NOMO-1 treated with DMSO at 0.1 percent for 48 hours (cell line): ENCODE data around the gene HRH3.
A peak's percentile ranks its signal among the peaks of the same experiment; 100 is the strongest.

Experiments used
- DNase-seq: peaks from one replicate; lab custom pipeline; 2025; ENCODE audit not compliant: unreplicated experiment; lab: John Stamatoyannopoulos, UW

The HRH3 gene

DNA sequence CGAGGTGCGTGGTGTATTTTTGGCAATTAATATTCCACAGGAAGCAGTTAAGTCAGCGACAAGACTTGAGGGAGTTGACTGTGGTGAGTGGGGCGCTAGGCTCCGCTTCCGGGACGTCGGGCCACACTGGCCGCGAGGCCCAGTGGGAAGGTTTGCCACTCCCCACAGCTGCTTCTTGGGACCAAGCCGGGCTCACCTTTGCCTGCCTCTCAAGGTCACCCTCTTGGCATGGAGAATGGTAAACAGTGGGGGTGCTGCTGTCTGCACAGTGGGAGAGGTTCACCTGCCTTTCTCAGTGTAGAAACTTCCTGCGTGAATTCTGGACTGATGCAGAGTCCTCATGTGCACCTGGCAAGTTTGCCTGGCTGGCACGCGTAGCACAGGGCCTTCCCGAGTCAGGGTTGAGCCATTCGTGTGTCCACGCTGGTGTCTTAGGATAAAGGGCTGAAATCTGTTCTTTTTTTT is 24.6 kb upstream of the HRH3 start:
- no peak for DNase-seq

DNA sequence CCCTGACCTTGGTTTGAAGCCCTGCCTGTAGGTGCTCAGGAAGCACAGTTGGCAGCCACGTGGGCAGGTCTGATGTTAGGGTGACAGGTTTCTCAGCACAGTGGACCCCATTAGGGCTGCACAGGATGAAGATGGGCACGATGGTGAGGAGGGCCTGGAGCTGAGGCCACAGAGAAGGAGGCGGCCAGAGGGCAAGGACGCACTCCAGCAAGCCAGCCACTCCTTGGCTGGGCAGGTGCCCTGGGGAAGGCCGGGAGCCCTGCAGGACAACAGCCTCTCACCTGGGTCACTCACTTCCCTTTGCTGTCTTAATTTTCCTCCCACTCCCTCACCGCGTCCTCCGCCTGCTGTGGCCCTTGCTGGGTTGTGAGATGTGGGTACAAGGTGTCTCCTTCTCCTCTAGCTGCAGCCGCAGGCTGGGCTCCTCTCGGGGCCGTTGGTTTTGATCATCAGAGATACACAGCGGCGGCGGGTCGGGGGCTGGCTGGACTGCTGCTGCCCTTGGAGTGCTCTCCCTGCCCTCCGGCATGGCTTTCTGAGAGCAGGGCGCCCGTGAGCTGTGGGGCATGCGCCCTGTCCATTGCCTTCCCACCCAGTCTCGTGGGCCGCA is 23.9 kb upstream of the HRH3 start:
- no peak for DNase-seq

DNA sequence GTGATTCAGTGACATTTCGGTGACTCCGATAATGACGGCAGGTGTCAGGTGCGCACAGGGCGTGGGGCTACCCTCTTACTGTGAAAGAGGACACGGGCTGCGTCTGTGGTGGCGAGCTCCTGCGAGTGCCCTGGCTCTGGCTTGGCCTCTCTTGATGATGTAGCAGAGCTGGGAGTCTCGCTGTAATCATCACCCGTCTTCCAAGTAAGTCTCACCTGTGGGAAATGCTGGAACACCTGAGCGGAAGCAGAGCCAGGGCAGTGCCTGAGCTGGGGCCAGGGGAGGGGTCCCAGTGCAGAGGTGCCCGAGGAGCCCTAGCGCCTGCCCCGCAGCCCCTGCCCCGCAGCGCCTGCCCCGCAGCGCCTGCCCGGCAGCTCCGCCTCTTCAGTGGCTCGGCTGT is 23.0 kb upstream of the HRH3 start:
- no peak for DNase-seq

DNA sequence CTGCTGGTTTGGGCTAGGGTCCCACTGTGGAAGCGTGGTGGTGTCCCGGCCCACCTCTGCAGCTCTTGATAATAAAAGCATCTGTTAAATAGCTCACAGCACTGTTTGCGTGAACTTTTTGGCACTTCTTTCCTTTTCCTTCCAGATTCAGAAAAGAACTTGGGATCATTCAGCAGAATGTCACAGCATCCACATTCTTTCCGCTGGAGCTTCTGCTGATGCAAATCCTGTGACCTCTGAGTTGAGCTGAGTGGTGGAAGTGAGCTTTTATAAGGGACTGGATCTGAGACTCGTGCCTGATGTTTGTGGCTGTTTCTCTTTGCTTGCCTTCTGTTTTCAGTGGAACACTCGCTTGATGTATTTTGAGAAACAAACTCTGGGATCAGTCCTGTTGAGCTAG is 22.1 kb upstream of the HRH3 start:
- DNase-seq = no peak

DNA sequence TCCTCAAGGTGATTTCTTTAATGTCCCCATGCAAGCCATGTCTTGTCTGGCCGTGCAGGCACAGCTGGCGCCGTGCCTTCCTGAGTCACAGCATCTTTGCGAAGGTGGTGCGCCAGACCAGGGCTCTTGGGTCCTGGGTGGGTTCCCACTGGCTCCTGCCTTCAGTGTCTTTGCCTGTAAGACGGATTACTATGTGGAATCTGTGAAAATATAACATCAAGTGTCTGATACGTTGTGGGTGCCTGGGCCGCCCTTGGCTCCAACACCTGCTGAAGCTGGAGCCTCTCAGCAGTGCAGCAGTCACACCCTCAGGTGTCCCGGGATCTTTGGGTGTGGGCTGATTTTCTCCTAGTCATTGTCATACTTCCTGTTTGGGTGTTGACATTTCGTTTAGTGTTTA is 21.4 kb upstream of the HRH3 start:
- no peak for DNase-seq

DNA sequence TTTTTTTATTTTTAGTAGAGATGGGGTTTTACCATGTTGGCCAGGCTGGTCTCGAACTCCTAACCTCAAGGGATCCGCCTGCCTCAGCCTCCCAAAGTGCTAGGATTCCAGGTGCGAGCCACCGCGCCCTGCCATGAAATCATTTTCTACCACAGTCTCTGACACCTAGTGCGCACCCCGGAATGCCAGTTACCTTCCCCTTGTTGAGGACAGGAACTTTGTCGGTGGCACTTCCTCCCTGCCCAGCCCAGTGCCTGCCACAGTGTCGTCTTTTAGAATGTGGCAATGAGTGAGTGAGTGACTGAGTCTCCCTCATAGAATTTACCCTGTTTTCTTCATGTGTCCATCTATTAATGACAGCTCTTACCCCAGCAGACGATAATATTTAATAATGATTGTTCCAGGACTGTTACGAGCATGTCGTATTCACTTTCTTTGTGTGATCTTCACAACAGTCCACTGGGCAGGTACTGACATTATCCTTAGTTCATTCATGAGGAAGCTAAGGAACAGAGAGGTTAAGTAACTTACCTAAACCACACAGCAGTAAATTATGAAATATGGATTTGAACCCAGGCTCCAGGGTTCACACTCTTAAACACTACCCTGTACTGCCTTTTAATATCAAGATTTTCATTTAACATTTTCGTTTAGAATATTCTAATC is 20.1 kb upstream of the HRH3 start:
- DNase-seq = no peak

DNA sequence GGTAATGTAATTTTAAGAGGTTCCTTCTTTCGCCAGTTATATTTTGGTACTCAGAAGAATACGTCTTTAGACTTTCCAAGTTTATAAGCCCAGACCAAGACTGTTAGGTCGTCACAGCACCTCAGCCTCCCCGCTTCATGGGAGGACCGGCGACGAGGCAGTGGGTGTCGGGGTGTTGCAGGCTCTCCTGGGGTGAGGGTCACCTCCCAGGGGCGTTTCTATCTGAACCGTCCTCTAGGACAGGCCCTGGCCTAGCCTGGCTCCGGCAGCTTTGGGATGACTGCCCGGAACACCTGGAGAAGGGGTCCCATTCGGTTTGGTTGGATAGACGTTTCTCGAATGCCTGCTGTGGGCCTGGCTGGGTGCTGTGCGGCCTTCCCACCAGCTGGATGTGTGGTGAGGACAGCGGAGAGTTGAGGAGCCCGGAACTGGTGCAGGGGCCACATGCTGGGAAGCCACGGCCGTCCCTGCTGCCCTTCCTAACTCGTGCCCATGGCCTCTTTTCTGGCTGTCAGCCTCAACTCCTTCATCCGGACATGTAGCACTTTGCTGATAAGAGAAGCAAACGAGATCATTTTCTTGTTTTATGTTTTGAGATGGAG is 19.3 kb upstream of the HRH3 start:
- no peak for DNase-seq

DNA sequence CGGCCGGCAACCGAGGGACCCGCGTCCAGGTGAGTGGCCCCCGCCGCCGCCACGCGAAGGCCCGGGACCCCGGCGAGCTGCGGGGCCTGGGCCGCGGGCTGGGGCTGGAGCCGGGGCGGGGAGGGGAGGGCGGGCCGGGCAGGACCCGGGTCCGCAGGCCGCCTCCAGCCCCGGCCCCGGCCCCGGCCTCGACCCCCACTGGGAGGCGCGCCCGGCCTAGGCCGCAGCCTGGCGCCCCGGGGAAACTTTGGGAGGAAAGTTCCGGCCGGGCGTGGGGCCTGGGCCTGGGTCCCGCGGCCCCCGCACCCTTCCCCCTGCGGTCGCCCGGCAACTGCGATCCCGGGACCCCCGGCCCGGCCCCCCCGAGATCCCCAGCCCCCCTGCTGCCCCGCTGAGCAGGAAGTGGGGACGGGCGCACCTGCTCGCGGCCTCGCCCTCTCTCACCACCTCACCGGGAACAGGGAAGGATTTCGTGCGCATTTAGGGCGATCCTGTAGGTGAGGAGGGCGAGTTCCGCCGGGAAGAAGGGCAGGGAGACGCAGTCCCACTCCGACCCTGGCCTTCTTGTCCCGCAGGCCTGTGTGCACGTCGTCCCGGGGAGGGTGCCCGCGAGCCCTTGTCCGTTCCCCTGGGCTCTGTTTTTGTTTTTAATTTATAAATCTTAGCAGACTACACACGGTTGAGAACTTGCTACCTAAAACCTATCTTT is 18.6 kb upstream of the HRH3 start:
- DNase-seq = no peak

DNA sequence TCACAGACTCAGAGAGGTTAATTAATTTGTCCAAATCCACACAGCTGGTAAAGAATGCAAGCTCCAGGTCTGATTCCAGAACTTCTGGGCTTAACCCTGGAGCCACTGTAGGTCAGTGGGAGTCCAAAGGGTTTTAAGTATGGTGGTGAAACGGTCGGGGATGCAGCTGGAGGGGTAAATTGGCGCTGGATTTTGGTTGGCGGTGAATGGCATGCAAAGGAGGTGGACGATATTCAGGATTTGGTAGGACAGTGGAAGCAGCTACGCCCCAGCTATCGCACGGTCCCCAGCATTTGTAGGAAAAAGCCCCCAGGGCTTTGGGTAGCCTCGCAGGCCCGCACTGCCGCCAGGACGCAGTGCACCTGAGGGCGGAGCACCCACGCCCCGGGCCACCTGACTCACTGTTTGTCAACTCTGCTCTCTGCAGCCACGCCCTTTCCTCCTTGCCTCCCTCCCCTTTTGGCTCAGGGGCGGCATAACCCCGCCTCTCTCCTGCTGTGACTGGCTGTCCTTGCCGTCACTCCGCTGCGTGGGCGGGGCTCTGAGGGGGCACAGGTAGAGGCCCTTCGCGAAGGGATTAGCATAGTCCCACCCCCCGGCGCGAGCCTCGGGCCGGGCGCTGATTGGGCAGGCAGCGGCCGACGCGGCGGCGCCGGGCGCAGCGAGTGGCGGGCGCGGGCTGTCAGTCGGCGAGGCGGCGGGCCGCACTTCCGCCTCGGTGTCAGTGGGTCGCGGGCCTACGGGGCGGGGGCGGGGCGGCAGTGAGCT is 17.9 kb upstream of the HRH3 start, which contains the start of gene OSBPL2:
TSS of gene OSBPL2 (plus strand) at position 721 of the 768 bp plus-strand sequence. CDS start 17,664 bp downstream, outside the sequence.
- DNase-seq = peak; percentile 94

DNA sequence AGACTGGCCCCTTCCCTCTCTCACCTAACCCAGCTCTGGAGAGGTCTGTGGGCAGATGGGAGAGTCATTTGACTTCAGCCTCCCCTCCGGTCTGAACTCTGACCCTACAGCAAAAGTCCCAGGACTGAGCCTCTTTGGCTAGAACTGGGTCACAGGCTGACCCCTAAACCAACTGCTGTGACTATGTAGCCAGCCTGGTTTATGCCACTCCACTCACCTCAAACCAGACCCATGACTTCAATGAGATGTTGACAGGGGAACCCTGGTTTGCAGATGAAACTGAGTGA is 17.4 kb upstream of the HRH3 start:
- no peak for DNase-seq

DNA sequence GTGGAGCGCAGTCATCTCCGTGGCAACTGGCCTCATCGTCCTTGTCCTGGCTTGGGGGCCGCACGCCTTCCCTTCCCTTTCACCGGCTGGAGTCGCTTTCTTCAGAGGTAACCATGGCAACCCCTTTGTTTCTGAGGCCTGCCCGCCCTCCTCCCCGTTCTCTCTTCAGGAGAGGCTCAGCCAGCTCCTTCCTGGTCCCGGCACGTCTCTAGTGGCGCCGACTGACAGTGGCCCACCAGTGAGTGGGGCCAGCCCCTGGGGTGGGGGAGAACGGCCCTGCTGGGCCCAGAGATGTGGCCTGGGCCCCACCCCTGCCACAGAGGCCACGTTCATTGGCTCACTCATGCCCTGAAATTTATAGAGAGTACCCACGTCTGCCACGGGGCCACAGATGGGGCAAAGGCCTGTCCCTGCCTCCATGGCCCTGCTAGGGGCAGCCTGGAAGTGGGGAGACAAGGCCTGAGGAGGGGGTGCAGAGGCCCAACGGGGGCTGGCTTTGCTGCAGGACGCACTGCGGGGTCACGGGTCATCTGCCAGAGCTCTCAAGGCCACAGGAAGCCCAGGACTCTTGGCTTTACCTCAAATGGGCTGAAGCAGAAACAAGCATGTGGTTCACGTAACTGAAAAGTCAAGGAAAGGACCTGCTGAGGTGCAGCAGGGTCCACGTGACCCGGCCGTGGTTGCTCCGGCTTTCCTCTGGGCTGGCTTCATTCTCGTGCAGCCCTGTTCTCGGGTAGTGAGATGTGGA is 16.9 kb upstream of the HRH3 start:
- no peak for DNase-seq

DNA sequence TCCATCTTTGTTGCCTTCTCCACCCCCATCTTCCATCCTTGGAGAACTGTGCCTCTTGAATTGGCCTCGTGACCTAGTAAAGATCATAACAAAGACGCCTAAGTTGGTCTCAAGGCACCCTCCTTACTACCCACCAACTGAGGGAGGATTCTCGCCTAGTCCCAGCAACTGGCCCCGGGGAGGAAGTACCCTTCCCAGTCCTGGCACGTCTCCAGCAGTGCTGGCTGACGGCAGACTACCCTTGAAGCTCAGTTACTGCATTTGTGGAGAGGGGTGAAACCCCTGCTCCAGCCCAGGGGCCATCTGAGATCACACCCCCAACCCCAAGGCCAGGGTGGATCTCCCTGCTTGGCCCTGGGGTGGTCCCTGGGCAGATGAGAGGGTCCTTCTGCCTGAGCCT is 16.1 kb upstream of the HRH3 start:
- DNase-seq = no peak

DNA sequence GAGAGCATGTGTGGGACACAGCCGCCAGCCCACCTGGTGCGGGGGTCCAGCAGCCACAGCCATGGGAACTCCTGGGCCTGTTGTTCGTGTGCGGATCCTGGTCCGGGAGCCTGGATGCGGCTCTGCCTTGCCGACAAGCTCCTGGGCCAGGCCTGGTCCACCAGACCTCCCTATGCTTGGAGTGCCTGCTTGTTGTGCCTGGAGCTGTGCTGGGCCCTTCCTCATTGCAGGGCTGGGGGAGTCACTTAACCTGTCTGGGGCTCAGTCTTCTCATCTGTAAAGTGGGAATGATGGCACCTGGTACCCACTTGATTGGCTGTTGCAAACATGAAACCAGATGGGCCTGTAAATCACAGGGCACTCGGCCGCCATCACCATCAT is 15.7 kb upstream of the HRH3 start:
- no peak for DNase-seq

DNA sequence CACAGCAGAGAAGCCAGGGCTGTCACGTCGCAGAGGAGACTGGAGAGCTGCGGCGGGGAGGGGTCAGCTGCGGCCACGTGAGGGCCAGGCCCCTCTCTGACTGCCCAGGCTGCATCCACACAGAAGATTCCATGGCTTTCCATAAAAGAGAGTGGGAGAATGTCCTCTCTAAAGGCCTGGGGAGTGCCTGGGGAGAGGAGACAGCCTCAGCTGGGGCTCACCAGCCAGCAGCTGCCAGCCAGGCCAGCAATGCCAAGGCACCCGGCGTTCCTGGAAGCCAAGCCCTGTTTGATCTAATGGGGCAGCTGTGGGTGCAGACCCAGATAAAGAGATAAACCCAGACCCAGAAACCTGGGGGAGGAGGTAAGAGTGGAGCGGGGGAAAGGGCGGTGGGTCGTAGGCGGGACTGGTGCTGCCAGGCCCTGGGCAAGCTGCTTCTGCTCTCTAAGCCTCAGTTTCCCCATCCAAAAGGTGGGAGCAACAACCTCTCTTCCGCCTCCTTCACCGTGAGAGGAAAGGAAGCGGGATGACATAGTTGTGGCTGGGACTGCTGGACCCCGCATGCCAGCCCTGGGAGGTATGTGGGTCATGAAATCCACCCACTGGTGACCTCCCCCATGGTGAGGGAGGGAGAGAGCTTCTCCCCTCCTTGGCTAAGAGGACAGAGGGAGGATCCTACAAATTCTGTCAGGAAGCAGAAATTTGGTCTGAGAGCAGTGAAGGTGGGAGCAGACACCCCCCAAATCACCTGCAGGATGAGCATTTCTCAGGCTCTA is 15.1 kb upstream of the HRH3 start:
- no peak for DNase-seq

DNA sequence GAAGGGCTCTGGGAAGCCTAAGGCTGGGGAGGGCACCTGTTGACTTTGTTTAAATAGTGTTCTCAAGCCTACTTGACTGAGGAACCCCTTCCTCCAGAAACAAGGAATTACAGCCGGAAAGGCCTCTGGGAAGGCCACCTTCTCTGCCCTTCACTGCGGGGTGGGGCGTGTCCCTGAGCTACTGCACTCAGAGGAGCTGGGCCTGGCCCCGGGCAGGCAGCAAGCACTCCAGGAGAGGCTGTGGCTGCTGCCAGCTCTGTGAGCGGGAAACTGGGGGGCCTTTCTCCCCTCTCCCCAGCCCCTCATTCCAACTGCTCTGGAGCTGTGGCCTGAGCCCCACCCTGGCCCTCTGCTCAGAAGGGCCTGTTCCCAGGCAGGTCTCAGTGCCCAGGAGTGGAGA is 14.3 kb upstream of the HRH3 start:
- DNase-seq = no peak

DNA sequence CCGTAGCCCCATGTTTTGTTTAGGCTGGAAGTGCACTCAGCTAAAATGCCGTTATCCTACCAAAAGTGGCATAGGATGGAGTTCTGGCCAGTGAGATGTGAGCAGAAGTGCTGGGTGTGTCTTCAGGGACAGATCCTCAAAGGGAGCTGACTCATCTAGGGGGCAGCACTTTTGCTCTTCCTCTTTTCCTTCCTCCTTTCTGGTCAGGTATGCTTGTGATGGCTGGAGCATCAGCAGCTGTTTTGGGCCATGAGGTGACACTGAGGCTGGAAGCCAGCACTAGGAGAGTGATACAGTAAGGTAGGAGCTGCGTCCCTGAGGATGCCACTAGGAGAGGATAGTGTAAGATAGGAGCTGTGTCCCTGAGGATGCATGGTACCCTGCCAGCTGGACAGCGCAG is 13.6 kb upstream of the HRH3 start:
- no peak for DNase-seq

DNA sequence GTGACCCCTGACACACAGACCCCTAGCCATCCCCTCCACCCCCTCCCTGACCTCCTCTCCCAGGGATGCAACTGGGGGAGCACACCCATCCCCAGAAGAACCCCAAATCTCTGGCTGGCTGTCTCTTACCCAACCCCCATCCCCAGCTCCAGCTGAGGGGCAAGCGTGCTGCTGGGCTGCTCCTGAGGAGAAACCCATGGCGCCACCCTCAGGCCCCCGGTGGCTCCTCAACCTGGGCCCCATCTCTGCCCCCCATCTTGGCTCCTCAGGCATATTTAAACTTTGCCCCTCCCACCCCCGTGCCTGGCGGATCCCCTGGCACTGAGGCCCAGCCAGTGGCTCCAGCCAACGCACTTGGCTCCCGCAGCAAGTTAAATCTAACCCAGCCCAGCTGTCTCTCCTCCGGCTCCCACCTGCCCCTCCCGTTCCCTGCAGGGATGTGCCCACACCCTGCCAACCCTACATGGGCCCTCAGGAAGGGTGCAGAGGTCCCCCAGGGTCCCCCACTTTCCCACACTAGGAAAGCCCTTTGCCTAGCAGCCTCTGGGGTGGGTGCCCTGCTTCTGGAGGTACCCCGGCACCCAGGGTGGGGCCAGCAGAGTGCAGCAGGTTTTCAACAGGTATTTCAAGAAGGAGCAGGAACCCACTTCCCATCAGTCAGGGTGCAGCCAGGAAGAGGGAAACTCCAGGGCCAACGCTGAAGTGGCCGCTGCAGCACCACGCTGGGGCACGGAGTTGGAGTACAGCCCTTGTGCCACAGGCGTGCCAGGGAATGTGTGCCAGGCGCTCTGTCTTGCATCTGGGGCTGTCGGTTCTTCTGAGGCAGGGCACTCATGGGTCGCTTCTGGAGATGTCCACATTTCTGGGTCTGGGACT is 12.9 kb upstream of the HRH3 start:
- DNase-seq = no peak

DNA sequence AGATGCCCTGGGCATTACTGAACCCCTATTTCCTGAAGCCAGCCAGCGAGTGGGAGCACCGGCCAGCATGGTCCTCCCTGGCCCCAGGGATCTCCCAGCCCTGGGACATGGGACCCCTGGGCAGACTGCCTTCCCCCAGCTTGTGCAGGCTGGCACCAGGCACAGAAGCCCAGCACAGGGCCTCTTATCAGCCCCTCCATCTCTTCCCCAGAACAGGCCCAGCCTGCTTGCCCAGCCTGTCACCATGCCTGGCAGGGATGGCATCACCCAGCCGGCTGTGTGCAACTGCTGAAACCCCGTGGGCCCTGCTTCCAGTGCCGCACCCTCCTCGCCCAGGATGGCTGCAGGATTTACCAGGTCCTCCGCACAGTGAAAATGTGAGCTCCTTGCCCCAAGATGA is 12.1 kb upstream of the HRH3 start:
- no peak for DNase-seq

DNA sequence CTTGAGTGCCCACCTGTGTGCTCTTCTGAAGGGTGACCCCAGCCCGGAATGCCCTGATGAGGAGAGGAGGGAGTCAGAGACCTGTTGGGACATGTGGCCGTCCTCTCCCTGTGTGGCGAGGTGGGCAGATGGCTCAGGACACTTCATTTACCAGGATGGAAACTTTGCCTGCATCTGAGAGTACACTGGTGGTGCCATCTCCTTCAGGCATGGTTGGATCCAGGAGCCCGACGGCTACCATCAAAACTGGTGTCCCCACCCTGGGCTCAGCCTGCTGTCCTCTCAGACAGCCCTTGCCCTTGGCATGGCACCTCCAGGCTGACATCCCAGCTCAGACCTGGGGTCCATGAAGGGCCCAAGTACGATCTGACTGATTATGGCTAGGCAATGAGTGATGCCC is 11.2 kb upstream of the HRH3 start:
- DNase-seq = no peak
